GM19468 (cell line): ENCODE data around the gene NBDY.
A peak's percentile ranks its signal among the peaks of the same experiment; 100 is the strongest.
"Not testable (repeated sequence)": the region's sequence is repeated elsewhere in the genome, so short reads cannot be mapped to it uniquely, and the experiment has no call there.

Experiments used
- ATAC-seq: cut with Tn5 transposase; IDR thresholded peaks from one replicate; pipeline ENCODE4 v1.9.1; 2021; ENCODE audit warnings: mild to moderate bottlenecking, moderate library complexity, moderate number of reproducible peaks; ENCODE audit not compliant: unreplicated experiment; ENCODE audit errors: extremely low read depth

The NBDY gene, protein sequence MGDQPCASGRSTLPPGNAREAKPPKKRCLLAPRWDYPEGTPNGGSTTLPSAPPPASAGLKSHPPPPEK

DNA sequence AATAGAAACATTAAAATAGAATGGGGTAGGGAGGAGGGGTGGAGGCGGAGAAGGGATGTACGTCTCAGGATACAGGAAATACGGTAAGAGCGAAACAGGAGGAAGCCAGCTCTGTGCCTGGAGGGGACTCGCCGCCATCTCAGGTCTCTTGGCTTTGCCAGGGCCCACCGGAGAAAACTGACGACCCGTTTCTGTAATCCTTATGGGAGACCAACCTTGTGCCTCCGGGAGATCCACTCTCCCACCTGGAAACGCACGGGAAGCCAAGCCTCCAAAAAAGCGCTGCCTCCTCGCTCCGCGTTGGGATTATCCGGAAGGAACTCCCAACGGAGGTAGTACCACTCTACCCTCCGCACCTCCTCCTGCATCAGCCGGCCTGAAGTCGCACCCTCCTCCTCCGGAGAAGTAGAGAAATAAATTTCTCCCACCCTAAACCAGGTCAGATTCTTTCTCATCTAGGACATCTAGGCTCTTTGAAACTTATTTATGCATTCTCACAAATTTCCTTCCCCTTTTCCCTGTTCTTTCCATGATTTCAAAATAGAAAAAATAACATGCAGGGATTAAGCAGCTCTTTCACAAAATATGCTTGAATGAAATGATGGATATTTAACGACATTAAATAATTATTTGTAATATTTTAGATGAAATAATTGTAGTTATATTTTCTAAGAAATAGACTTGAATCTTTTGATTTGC is at the start of gene NBDY:
Gene NBDY (plus strand): TSS at position 92 of the 699 bp plus-strand sequence. CDS start 111 bp downstream, at position 203.
- ATAC-seq: no peak

- ATAC-seq: not testable (repeated sequence)
These were observed 24.5 kb upstream of the NBDY start for GRCh38 chrX:56704530-56704929.

- ATAC-seq: no peak
These were observed 2.4 kb upstream of the NBDY start for GRCh38 chrX:56726605-56727004.

- ATAC-seq: no peak
These were observed 1.5 kb upstream of the NBDY start for GRCh38 chrX:56727531-56727930.

GRCh38 chrX:56728321-56728720 is 722 bp upstream of the NBDY start:
- ATAC-seq: no peak

GRCh38 chrX:56728752-56729151 is 291 bp upstream of the NBDY start:
- no peak for ATAC-seq

DNA sequence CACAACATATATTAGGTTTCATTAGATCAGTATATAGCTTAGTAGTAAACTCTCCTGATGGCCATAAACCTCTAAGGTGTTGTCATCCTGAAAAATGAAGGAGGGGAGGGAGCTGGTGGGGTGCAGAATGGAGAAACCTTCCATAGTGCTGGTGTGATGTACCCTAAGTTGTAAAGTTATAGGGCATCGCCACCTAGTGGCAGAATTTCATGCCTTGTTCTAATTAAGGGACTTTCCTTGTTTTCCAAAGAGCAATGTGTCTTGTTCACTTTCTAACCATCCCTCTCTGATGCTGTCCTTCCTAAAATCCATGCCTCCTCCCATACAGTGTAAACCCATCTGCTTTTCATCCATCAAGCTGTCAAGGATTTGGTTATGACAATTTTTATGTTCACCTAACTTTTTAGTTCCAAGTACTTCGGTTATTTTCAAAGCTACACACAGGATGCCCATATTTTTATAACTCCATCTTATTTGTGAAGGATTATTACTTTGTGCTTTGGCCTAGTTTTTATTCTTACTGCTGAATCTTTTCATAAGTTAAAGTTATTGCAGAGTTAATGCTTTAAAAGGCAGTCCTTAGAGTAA is 4.5 kb downstream of the NBDY start:
- peak; percentile 50 for ATAC-seq

DNA sequence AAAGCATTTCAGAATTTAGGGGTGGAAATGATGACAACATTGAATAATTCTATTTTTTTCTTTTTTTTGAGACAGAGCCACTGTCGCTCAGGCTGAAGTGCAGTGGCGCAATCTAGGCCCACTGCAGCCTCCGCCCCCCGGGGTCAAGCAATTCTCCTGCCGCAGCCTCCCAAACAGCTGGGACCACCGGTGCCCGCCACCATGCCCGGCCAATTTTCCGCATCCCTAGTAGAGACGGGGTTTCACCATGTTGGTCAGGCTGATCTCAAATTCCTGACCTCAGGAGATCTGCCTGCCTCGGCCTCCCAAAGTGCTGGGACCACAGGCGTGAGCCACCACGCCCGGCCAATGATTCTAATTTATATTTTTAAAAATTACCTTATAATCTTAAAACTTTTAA is 7.2 kb downstream of the NBDY start:
- no peak for ATAC-seq

DNA sequence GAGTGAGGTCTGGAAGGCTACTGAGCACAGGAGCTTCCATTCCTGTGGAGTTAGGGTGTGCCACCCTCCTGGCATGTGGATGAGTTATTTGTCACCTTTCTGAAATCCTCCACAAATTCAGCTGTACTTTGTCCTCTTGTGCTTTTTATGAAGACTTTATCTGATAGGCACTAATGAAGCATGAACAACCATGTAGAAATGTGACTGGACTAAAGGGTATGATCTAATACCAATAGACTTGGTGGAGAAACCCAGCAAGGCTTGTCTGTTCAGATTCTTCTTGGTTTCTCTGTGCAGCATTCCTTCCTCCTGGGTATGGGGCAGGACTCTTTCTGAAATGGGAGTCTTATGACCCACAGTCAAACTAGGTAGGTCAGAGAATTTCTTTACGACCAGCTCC is 9.6 kb downstream of the NBDY start:
- ATAC-seq: no peak

DNA sequence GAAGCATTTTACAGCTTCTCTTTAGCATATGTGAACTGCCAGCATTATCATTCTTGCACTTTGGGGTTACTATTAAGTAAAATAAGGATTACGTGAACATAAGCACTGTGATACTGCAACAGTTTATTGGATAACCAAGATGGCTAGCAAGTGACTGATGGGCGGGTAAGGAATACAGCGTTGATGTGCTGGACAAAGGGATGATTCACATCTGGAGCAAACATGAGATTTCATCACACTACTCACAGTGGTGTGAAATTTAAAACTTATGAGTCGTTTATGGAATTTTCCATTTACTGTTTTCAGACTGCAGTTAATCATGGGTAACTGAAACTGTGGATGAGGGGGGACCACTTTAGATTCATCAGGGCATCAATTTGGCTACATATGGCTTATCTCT is 16.0 kb downstream of the NBDY start:
- no peak for ATAC-seq

GRCh38 chrX:56746996-56747395 is 18.0 kb downstream of the NBDY start:
- ATAC-seq: no peak

DNA sequence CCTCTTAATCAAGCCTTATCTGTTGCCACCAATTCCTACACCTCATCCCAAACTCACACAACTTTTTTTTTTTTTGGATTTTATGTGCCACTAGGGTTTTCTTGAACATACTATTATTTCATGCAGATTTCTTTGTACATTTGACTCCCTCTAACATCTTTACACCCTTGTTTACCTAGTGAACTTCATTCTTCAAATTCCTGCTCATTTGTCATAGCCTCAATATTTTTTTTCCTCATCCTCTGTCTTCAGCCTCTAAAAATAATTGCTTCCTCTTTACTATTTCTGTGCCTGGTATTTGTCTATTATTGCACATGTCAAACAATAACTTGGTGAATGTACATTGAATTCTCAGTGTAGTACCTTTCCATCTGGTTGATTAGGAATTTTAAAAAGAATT is 22.0 kb downstream of the NBDY start:
- no peak for ATAC-seq

DNA sequence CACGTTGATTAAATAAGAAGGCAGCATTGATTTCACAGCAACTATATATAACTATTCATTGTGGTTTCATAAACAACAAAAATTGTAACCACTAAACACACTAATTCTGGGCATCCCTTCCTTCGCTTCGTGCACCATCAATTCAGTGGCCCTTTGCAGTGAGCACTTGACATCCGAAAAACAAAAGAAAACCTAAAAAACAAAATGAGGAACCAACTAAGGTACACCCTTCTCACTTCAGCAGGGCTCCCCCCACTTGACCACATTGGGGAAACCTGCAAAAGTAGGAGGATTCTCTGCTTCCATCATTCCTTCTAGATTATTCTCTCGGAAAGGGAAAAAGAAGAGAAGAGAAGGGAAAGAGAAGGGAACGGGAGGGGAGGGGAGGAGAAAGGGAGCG is 28.3 kb downstream of the NBDY start:
- ATAC-seq: no peak

GRCh38 chrX:56758456-56758855 is 29.4 kb downstream of the NBDY start:
- ATAC-seq: no peak

- ATAC-seq: no peak
These were observed 30.8 kb downstream of the NBDY start for GRCh38 chrX:56759736-56760409.

GRCh38 chrX:56760410-56761124 is 31.5 kb downstream of the NBDY start:
- ATAC-seq: not testable (repeated sequence)

GRCh38 chrX:56761167-56761566 is 32.1 kb downstream of the NBDY start:
- no peak for ATAC-seq

DNA sequence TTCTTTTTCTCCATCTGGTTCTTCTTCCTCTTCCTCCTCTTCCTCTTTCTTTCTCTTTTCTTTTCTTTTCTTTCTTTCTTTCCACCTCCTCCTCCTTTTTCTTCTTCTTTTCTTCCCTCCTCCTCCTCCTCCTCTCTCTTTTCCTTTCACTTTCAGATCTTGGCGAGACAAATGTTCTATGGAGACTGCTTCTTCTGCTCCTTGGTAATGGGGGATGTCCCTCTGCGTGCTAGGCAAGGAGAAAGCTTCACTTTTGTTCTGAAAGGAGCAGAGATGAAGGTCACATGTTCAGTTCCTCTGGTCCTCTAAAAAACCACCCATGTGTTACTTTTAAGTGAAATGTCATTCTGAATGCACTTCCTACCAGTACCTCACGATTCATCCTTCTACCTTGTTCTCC is 33.2 kb downstream of the NBDY start:
- no peak for ATAC-seq

DNA sequence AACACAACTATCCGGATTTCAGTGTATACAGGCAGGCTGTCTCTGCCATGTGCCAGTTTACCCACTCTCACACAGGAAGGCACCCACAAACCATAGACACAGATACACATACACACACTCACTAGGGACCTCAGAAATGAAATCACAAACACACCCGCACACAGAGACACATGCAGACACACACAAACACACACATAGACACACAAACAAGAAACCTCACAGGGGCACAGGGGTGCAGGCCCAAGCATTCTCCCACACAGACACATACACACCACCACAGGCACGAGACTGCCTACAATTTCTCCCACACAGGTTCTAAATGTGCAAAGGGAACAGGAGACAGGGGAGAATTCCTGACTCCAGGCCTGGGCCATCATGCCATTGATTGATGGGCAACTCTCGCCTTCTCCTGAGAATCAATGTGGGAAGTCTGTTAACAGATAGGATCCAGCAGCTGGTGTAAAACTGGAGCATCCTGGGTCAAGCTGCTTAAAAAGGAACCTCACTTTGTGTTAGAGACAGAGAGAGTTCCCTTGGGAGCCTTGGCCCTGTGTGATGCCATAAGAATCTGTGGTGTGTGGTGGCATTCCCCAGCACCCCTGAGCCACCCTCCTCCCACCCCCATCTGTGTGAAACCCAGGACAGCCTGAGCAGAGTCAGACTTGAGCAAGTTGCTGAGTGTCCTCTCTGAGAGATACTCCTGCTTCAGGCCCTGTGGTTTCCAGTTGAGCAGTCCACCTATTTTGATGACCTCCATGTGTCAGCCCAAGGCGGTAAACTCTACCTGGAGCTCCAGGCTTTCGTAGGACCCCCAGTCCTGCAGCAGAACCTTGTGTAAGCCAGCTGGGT is 33.9 kb downstream of the NBDY start:
- ATAC-seq: no peak
